Lung microvascular endothelial cell (primary cell): ENCODE data around the gene FADS2. TPM values are rescaled to one million over a fixed set of nuclear protein-coding genes. Genes with fewer than 3 reads are reported as not detected.
"Not testable (repeated sequence)": the region's sequence is repeated elsewhere in the genome, so short reads cannot be mapped to it uniquely, and the experiment has no call there.

Source experiments
- DNase-seq, 2 donors: peaks; one replicate each; pipeline versions ENCODE4 v3.0.0 to v3.0.0-alpha.2; 2010; ENCODE audit warnings: low read depth in 2 of 2
- total RNA-seq: library from RNA; depleted of rRNA; stranded (reverse); fragments of >200 nt; gene quantifications from 2 replicates; pipeline ENCODE4 v1.2.1, GENCODE V29; 2014

The FADS2 gene
- total RNA-seq, 1 donor from 2014 or later, result 41.3 TPM

DNA sequence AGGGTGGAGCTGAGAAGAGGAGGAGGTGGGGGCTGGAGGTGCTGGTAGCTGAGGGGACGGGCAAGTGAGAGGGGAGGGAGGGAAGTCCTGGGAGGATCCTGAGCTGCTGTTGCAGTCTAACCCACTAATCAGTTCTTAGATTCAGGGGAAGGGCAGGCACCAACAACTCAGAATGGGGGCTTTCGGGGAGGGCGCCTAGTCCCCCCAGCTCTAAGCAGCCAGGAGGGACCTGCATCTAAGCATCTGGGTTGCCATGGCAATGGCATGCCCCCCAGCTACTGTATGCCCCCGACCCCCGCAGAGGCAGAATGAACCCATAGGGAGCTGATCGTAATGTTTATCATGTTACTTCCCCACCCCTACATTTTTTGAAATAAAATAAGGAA lies 38.9 kb downstream of the FADS2 start:
- no peak for DNase-seq

DNA sequence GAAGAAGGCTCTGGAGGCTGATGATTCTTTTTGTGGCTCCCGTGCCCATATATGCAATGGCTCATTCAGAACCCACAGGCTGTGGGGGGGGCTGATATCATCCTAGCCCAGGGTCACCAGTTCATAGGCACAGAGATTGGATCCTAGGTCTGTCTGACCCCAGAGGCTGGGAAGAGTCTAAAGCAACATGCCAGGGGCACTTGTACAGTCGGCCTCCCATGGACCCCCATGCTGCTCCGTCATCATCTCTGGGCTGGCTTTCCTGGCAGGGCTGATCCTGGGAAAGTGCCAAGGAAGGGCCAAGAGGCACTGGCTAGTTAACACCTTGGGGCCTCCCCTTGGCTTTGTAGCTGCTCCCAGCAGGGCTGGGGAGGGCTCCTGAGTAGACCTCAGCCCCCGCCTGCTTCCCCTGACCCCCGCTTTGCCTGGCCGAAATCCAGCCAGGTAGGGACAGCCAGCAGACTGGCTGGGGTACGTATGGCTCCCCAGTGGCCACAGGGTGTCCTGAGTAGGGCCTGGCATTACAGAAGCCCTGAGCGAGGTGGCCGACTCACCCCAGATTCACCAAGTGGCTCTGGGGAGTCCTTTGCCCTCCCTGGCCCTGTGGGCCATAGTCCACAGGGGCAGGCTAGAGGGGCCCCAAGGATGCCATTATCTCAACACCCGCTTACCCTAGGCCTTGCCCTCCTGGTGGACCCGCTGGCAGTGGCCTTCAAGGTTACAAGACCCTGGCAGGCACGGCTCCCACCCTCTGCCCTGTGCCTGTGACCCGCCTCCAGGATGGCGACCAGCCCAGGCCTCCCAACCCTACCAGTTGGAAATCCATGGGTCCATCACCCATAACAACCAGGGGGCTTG lies 40.7 kb downstream of the FADS2 start:
- DNase-seq, result no peak

DNA sequence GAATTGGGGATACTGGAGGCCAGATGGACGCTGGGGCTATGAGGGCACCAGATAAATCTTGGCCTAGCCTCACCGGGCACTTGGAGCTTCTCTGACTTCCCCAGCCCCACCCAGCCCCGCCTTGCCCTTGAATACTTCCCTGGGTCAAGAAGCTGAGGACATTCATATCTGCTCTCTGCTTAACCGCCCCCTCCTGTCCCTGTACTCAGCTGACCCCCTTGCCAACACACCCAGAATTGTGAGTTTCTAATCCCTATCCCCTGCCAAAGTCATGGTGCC lies 41.3 kb downstream of the FADS2 start:
- no peak for DNase-seq

DNA sequence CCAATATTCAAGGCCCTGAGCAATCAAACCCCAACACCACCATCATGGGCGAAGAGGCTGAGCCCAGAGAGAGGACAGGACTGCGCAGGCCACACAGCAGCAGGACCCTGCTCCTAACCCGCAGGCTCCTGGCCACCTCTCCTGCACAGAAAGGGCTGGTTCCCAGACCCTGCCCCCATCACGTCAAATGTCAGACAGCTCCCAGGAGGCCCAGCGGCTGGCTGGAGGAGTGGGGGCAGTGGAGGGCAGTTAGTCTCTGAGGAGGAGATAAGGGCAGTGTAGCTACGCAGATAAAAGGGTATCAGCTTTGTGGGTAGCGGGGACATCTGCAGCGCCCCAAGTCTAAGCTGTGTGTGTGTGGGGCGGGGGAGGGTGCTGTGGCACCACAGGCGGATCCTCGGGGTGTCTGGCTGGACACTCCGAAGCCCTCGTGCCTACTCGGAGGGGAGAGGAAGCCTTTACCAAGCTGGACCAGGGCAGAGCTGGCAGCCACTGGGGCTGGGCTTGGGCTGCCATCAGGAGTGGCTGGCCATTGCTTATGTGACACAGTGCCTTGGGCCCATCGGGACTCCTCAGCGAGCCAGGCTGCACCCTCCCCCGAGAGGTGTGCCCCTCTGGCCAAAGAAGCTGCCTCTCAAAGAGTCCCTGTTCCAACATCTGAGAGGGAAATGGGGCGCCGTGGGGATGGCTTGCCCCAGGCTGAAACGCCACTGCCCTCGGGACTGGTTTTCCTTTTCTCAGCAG lies 41.8 kb downstream of the FADS2 start:
- no peak for DNase-seq

DNA sequence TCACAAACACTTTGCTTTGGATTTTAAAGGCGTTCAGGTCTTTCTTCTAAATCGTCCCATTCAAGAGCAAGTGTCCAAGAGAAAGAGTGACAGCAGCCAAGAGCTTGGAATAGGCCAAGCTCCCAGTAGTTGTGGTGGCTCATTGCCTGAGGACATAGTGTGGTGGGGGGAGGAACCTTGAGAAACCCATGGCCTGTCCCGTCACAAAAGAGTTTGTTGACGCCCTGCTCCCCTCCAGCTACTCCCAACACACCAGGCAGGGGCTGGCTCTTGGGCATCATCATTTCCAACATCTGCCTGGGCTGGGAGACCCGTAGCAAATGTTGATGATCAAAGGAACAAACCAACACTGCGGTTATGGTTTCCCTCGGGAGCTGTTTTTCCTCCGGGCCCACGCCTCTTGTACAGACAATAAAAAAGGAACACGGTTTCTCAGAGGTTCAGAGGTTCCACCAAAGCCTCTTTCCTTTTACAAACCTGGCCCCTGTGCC lies 42.5 kb downstream of the FADS2 start:
- DNase-seq, result no peak

DNA sequence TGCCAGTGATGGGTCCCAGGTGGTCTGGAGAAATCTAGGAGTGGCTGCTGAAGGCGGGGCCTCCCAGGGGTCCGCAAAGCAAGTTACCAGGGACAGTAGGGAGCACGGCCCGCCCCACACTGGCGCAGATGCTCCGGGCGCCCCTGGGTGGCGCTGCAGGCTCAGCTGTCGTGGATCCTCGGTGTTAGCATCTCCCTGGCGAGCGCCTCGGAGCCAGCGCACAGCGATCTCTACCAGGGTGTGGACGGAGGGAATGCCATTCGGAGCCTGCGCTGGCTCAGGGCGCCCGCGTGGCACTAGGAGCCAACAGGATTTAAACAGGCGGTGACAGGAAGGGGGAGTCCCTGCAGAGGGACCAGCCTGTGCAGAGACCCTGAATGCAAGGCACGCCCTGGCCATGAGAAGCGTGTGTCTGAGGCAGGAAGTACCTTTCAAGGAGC lies 43.1 kb downstream of the FADS2 start:
- DNase-seq, result peak; percentile 79 to 84

DNA sequence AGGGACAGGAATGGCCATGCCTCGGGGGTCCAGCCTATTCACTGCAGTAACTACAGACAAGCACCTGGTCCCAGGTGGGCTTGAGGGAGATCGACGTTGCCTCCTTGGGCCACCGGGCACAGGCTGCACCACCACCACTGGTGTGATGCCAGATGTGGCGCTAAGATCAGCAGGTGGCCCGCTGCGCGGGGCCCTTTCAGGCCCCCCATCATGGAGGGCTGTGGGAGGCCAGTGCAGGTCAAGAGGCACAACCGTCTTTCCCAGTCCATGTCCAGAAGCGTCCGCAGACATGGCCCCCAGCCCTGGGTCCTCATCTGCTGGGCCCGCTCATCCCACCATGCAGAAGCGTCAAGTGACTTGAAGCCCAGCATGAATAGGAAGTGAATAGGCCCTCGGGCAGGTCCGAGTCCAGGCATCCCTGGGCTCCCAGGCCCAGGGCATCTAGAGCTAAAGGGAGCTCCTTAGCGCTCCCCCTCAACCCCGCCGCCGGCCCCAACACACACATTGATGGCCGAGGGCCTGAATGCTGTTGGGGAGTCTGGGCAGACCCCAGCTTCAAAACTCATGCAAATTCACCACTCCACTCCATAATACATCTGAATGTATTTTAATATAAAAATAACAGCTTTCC lies 45.0 kb downstream of the FADS2 start:
- no peak for DNase-seq

DNA sequence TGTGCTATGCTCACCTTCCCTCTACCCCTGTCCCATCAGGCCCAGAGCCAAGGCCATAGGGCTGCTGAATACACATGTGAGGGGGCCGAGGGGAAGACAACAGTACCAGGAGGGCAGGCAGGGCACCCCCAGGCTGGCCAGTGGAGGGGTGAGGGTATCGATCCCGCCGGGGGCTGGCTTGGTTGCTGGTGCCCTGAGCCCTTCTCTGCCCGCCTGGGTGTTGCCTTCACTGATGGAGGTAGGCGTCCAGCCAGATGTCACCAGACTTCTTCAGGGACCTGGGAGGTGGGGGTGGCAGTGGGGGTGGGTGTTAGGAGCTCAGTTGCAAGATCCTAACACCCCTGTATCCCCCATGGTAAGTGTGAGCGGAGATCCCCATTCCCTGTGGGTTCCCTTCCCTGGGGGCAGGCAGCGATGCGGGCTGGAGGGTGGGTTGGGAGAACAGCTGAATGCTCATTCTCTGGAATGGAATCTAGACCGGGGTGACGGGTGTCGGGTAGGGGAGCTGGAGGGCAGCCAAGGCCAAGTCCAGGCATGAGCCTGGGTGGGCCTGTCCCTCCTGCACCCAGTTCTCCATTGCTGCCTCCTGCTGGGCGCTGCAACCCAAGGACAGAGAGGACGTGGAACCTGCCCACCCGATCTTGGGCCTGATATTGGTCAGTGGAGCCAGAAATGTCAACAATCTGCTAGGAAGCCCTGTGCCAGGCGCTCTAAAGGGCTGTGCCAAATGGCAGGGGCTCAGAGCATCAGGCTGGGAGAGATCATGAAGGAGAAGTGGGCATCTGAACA lies 45.7 kb downstream of the FADS2 start:
- DNase-seq, result no peak

DNA sequence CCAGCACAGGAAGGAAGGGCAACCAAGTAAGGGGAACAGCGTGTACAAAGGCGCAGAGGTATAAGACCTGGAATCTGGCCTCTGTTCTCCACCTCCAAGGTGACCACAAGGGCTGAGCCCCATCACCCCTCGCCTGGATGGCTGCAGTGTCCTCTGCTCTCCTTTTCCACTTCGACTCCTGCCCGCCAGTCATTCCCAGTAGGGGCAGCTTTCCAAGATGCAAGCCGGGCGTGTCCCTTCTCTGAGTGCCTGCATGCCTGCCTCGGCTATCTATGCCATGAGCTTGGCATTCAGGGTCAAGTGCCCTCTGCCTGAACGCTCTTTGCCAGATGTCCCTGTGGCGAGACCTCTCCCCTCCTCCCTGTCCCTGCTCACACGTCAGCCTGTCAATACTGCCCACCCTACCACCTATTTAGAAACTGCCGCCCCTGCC lies 46.3 kb downstream of the FADS2 start:
- no peak for DNase-seq

DNA sequence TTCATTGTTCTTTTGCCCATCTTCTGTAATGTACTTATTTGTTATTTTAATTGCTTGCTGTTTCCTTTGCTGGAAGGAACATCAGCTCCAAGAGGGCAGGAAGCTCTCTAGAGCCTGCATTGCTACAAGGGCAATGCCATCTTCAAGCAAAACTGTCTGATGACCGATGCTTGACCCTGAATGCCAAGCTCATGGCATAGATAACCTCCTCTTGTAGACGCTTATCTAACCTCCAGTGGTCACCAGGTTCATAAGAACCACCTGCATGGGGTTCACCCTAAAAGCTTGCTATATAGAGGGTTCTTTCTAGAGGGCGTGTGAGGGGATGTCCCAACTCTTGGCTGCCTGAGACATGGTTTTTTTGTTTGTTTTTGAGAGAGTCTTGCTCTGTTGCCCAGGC lies 46.8 kb downstream of the FADS2 start:
- DNase-seq, result no peak

DNA sequence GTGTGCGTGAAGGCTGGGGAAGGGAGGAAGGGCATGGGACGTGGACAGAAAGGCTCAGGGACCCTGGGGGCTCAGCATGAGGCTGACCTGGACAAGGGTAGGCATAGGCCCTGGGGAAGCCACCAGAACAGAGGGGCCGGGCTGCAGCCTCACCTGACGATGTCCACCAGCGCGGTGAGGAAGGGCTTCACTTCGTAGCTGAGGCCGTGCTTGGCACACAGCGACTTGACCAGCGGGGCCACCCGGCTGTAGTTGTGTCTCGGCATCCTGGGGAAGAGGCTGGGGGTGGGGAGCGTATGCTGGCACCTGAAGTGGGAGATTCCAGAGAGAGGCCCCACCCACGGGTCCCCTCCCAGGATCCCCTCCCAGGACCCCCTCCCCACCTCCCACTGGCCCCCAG lies 47.6 kb downstream of the FADS2 start:
- DNase-seq, result no peak

DNA sequence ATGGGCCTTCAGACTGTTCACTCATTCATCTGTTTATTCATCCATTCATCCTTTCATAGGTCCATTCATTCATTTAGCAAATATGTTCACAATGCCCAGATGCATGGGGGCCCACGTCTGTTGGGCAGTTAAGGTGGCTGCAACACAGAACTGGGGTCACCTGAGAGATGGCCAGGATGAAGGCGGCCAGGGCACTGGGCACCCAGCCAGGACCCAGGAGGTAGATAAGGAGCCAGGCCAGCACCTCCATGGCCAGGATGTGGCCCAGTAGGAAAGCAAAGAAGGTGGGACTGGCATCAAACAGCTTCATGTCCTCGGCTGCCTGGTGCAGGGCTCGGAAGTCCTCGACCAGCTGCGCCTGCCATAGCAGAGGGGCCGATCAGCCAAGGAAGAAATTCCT lies 51.1 kb downstream of the FADS2 start:
- no peak for DNase-seq

DNA sequence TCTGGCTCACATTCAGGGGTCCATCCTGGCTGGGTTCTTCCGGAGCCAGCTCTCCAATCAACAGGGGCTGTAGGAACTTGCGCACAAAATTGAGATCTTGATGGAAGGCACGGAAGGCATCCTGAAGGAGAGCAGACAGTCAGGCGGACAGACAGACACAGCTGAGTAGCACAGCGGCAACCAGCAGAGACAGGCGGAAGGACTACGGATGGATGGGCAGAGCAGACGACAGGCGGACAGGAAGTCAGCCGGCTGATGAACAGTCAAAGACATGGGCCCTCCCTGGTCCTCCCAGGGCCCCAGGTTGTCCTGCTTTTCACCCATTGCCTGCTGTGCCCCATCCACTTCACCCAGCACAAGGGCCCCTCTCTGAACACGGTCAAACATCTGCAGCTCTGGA lies 51.9 kb downstream of the FADS2 start:
- DNase-seq, result no peak

DNA sequence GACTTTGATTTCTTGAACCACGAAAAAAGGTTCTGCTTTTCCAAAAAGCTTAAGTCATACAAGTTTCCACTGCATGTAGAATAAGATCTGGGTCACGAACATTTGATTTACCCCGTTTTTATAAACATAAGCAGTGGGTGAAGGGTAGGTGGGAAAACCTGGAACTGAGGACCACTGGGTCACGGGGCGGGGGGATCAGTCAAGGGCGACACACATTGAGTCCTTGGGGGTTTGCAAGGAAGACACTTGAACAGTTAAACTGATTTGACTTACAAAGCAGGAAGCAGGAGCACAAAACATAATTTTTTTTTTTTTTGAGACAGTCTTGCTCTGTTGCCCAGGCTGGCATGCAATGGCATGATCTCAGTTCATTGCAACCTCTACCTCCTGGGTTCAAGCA lies 52.4 kb downstream of the FADS2 start:
- no peak for DNase-seq

DNA sequence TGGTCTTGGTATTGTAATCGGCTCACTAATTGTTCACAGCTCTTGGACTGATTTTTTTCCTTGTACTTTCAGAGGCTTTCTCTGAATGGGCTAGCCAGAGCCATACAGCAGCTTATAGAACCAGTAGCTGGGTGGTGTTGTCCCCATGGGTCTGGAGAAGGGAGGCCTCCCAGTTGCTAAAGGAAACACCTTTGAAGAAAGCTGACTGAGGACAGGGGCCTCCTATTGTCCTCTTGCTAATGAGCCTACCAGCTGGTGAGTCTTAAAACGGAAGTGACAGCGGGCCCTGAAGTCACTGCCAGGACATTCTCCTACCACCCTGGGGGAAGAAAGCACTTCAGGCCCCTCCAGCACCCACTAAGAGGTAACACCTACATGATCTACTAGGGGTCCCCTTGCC lies 53.3 kb downstream of the FADS2 start:
- peak in 1 of 2 donors; percentile 72 for DNase-seq

DNA sequence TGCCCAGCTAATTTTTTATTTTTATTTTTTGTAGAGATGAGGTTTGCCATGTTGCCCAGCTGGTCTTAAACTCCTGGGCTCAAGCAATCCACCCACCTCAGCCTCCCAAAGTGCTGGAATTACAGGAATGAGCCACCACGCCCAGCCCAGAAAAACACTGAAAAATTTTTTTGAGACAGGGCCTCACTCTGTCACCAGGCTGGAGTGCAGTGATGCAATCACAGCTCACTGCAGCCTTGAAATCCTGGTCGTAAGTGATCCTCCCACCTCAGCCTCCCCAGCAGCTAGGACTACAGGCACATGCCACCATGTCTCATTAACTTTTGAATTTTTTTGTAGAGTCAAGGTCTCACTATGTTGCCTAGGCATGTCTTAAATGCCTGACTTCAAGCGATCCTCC lies 54.2 kb downstream of the FADS2 start:
- not testable (repeated sequence) for DNase-seq

DNA sequence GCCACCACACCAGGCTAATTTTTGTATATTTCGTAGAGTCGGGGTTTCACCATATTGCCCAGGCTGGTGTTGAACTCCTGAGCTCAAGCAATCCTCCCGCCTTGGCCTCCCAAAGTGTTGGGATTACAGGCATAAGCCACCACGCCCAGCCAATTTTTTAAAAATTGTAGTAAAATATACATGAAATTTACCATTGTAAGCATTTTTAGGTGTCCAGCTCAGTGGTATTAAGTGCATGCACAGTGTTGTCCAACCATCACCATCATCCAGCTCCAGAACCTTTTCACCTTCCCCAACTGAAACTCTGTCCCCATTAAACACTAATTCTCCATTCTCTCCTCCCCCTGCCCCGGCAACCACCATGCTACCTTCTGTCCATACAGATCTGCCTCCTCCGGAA lies 54.8 kb downstream of the FADS2 start:
- DNase-seq, result no peak

DNA sequence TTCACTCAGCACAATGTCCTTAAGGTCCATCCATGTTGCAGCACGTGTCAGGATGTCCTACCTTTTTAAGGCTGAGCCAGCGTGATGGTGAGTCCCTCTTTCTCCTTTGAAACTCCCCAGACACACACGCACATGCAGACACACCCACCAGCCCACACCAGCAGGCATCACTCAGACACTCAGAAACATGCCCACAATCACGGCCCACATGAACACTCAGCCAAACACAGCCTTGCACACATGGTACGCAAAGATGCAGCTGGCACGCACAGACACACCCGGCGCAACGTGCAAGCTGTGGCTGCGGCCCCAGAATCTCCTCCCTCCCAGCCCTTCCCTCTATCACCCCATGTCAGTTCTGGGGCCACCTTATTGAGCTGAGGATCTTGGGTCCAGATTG lies 55.2 kb downstream of the FADS2 start:
- DNase-seq, result no peak

DNA sequence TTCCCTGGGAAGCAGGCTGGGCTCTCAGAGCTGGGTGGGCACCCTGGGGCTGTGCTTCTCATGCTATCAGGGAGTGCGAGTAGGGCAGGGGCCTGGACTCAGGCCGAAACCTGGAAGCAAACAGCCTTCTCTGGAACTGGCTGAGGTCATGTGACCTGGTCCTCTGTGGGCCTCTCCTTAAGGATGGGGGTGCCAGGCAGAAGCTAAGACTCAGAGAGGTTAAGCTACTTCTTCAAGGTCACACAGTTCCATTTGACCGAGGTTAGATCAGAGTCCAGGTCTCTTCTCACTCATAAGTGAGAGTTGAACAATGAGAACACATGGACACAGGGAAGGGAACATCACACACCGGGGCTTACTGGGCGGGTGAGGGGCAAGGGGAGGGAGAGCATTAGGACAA lies 55.8 kb downstream of the FADS2 start:
- no peak for DNase-seq

DNA sequence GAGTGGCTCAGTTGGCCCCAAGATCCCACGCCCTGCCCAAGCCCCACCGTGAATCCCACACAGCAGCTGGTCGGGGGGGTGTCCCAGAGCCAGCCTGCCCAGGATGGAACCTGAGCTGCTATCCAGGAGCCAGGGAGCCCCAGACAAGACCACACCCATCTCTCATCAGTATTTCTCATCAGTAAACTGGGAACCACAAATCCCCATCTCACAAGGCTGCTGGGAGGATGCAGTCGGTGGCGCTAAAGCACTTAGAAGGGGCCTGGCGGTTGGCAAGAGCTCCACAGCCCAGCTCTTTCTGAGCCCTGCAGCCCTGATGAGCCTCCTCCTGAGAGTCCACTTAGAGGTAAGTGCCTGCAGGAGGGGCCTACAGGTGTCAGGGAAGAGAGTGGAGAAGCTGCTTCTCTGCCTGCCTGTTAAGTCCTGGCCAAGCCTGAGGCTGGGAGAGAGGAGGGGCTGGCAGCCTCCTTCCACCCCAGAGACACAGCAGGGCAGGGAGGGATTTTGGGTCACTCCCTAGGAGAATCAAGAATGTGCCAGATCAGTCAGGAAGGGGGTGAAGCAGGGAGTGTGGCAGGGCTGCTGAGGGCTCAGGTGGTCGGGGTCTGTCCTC lies 57.2 kb downstream of the FADS2 start:
- no peak for DNase-seq
